Measurements from ENCODE around the gene ATP6V1E1. TPM values are rescaled to one million over a fixed set of nuclear protein-coding genes. Genes with fewer than 3 reads are reported as not detected.
"Not testable (repeated sequence)": the region's sequence is repeated elsewhere in the genome, so short reads cannot be mapped to it uniquely, and the experiment has no call there.

The ATP6V1E1 gene
- 99.2 TPM for polyA plus RNA-seq (2013, experiment 1 of 2)
- polyA plus RNA-seq (2013, experiment 2 of 2) = 97.1 TPM

GRCh38 chr22:17628406-17629172 is at the start of gene ATP6V1E1:
ATP6V1E1 (minus strand) TSS chr22:17628749; CDS start chr22:17628635, 114 bp downstream.
- Histone ChIP-seq H3K56ac (ENCODE audit: low read length) (peak within 1 kb of the TSS; percentile 99), H3K27me3 (ENCODE audit: insufficient read depth, low read length, poor library complexity) (no peaks in the 10 kb centered on the region), H2AK5ac (ENCODE audit: low read length) (no peak within 1 kb of the TSS), H3K4me1 (ENCODE audit: control insufficient read depth, low read depth, low read length) (no peaks in the 10 kb centered on the region), H3K4ac (ENCODE audit: low read depth, low read length) (peak within 1 kb of the TSS; percentile 48), H3K27ac (ENCODE audit: low read depth, low read length) (peak within 1 kb of the TSS; percentile 84), H2BK120ac (ENCODE audit: low read depth, low read length) (no peak within 1 kb of the TSS), H3K23ac (ENCODE audit: low read length) (peak within 1 kb of the TSS; percentile 59), H3K4me3 (ENCODE audit: low read length) (peak within 1 kb of the TSS; percentile 98), H4K5ac (ENCODE audit: low read length) (peak within 1 kb of the TSS; percentile 68), H2BK5ac (ENCODE audit: low read length) (peak within 1 kb of the TSS; percentile 50), H3K9ac (ENCODE audit: low read length) (peak within 1 kb of the TSS; percentile 98), H3K36me3 (ENCODE audit: control insufficient read depth, insufficient read depth, low read length) (no peaks in the 10 kb centered on the region), H4K8ac (ENCODE audit: low read depth, low read length) (peak within 1 kb of the TSS; percentile 86), H3K79me1 (ENCODE audit: low read length) (peaks cover 6% of the 10 kb centered on the region), H3K4me2 (ENCODE audit: low read length) (peak within 1 kb of the TSS; percentile 91), H2BK15ac (replicated peaks; ENCODE audit: low read depth) (no peak within 1 kb of the TSS), H3K18ac (ENCODE audit: low read length) (peak within 1 kb of the TSS; percentile 40), H3K79me2 (ENCODE audit: control insufficient read depth, insufficient read depth, low read length) (peaks cover 16% of the 10 kb centered on the region)
- DNase-seq = peak; percentile 99
- no CpG with 5 or more reads among the region's 45 CpGs for WGBS (ENCODE audit: extremely low coverage, insufficient coverage, low lambda C conversion rate)

- Histone ChIP-seq H3K4me2 (ENCODE audit: low read length) (no peak overlapping the region), H4K5ac (ENCODE audit: low read length) (no peak overlapping the region), H2AK5ac (ENCODE audit: low read length) (no peak overlapping the region), H2BK120ac (ENCODE audit: low read depth, low read length) (no peak overlapping the region), H3K23ac (ENCODE audit: low read length) (no peak overlapping the region), H3K79me1 (ENCODE audit: low read length) (peaks cover 3% of the 10 kb centered on the region), H4K8ac (ENCODE audit: low read depth, low read length) (no peak overlapping the region), H3K4ac (ENCODE audit: low read depth, low read length) (no peak overlapping the region), H3K27ac (ENCODE audit: low read depth, low read length) (no peak overlapping the region), H2BK5ac (ENCODE audit: low read length) (no peak overlapping the region), H3K36me3 (ENCODE audit: control insufficient read depth, insufficient read depth, low read length) (peaks cover 2% of the 10 kb centered on the region), H3K4me3 (ENCODE audit: low read length) (no peak overlapping the region), H3K56ac (ENCODE audit: low read length) (no peak overlapping the region), H3K18ac (ENCODE audit: low read length) (no peak overlapping the region), H3K4me1 (ENCODE audit: control insufficient read depth, low read depth, low read length) (peaks cover 5% of the 10 kb centered on the region), H3K27me3 (ENCODE audit: insufficient read depth, low read length, poor library complexity) (no peaks in the 10 kb centered on the region), H3K79me2 (ENCODE audit: control insufficient read depth, insufficient read depth, low read length) (peaks cover 3% of the 10 kb centered on the region), H3K9ac (ENCODE audit: low read length) (no peak overlapping the region), H2BK15ac (replicated peaks; ENCODE audit: low read depth) (no peak overlapping the region)
- DNase-seq = no peak
- WGBS (ENCODE audit: extremely low coverage, insufficient coverage, low lambda C conversion rate) = no CpG with 5 or more reads among the region's 1 CpG
Observed at GRCh38 chr22:17675584-17675983, 47.0 kb upstream of the ATP6V1E1 start.

- H2BK120ac ChIP-seq (ENCODE audit: low read depth, low read length) = no peak overlapping the region
- no peak overlapping the region for H3K4me3 ChIP-seq (ENCODE audit: low read length)
- no peak overlapping the region for H3K9ac ChIP-seq (ENCODE audit: low read length)
- no peak overlapping the region for H4K8ac ChIP-seq (ENCODE audit: low read depth, low read length)
- no peak overlapping the region for H3K18ac ChIP-seq (ENCODE audit: low read length)
- H3K27ac ChIP-seq (ENCODE audit: low read depth, low read length) = no peak overlapping the region
- peaks cover 2% of the 10 kb centered on the region for H3K79me1 ChIP-seq (ENCODE audit: low read length)
- H3K27me3 ChIP-seq (ENCODE audit: insufficient read depth, low read length, poor library complexity) = no peaks in the 10 kb centered on the region
- no peak overlapping the region for H3K4ac ChIP-seq (ENCODE audit: low read depth, low read length)
- no peak overlapping the region for H2AK5ac ChIP-seq (ENCODE audit: low read length)
- no peak overlapping the region for H3K56ac ChIP-seq (ENCODE audit: low read length)
- no peak for DNase-seq
- H3K36me3 ChIP-seq (ENCODE audit: control insufficient read depth, insufficient read depth, low read length) = peaks cover 2% of the 10 kb centered on the region
- H3K23ac ChIP-seq (ENCODE audit: low read length) = no peak overlapping the region
- peaks cover 5% of the 10 kb centered on the region for H3K4me1 ChIP-seq (ENCODE audit: control insufficient read depth, low read depth, low read length)
- H3K79me2 ChIP-seq (ENCODE audit: control insufficient read depth, insufficient read depth, low read length) = peaks cover 3% of the 10 kb centered on the region
- H3K4me2 ChIP-seq (ENCODE audit: low read length) = no peak overlapping the region
- H2BK15ac ChIP-seq (replicated peaks; ENCODE audit: low read depth) = no peak overlapping the region
- no peak overlapping the region for H2BK5ac ChIP-seq (ENCODE audit: low read length)
- H4K5ac ChIP-seq (ENCODE audit: low read length) = no peak overlapping the region
- WGBS (ENCODE audit: extremely low coverage, insufficient coverage, low lambda C conversion rate) = 100% methylated on average over 1 of the region's 7 CpGs
Observed at GRCh38 chr22:17674152-17674551, 45.6 kb upstream of the ATP6V1E1 start.

GRCh38 chr22:17672417-17672991 is 44.0 kb upstream of the ATP6V1E1 start:
- no peak for DNase-seq
- H2BK120ac ChIP-seq (ENCODE audit: low read depth, low read length) = no peak overlapping the region
- H3K4me1 ChIP-seq (ENCODE audit: control insufficient read depth, low read depth, low read length) = no peaks in the 10 kb centered on the region
- no CpG with 5 or more reads among the region's 2 CpGs for WGBS (ENCODE audit: extremely low coverage, insufficient coverage, low lambda C conversion rate)
- H4K8ac ChIP-seq (ENCODE audit: low read depth, low read length) = no peak overlapping the region
- peaks cover 2% of the 10 kb centered on the region for H3K36me3 ChIP-seq (ENCODE audit: control insufficient read depth, insufficient read depth, low read length)
- H2BK15ac ChIP-seq (replicated peaks; ENCODE audit: low read depth) = no peak overlapping the region
- no peak overlapping the region for H3K27ac ChIP-seq (ENCODE audit: low read depth, low read length)
- H3K18ac ChIP-seq (ENCODE audit: low read length) = no peak overlapping the region
- H3K23ac ChIP-seq (ENCODE audit: low read length) = no peak overlapping the region
- H2BK5ac ChIP-seq (ENCODE audit: low read length) = no peak overlapping the region
- no peak overlapping the region for H3K4me2 ChIP-seq (ENCODE audit: low read length)
- H3K4ac ChIP-seq (ENCODE audit: low read depth, low read length) = no peak overlapping the region
- no peak overlapping the region for H3K9ac ChIP-seq (ENCODE audit: low read length)
- H4K5ac ChIP-seq (ENCODE audit: low read length) = no peak overlapping the region
- no peak overlapping the region for H3K4me3 ChIP-seq (ENCODE audit: low read length)
- no peak overlapping the region for H3K56ac ChIP-seq (ENCODE audit: low read length)
- H3K27me3 ChIP-seq (ENCODE audit: insufficient read depth, low read length, poor library complexity) = no peaks in the 10 kb centered on the region
- H3K79me1 ChIP-seq (ENCODE audit: low read length) = peaks cover 2% of the 10 kb centered on the region
- H3K79me2 ChIP-seq (ENCODE audit: control insufficient read depth, insufficient read depth, low read length) = peaks cover 3% of the 10 kb centered on the region
- no peak overlapping the region for H2AK5ac ChIP-seq (ENCODE audit: low read length)

- not testable (repeated sequence) for H3K27ac ChIP-seq (ENCODE audit: low read depth, low read length); H3K18ac ChIP-seq (ENCODE audit: low read length); H2AK5ac ChIP-seq (ENCODE audit: low read length); H3K36me3 ChIP-seq (ENCODE audit: control insufficient read depth, insufficient read depth, low read length); H3K4me3 ChIP-seq (ENCODE audit: low read length); H3K79me1 ChIP-seq (ENCODE audit: low read length); H4K5ac ChIP-seq (ENCODE audit: low read length); H4K8ac ChIP-seq (ENCODE audit: low read depth, low read length); H3K4ac ChIP-seq (ENCODE audit: low read depth, low read length); H2BK5ac ChIP-seq (ENCODE audit: low read length); H3K79me2 ChIP-seq (ENCODE audit: control insufficient read depth, insufficient read depth, low read length); H3K56ac ChIP-seq (ENCODE audit: low read length); H3K4me2 ChIP-seq (ENCODE audit: low read length); H2BK15ac ChIP-seq (replicated peaks; ENCODE audit: low read depth); H3K23ac ChIP-seq (ENCODE audit: low read length); DNase-seq; H3K27me3 ChIP-seq (ENCODE audit: insufficient read depth, low read length, poor library complexity); H3K9ac ChIP-seq (ENCODE audit: low read length); H2BK120ac ChIP-seq (ENCODE audit: low read depth, low read length); H3K4me1 ChIP-seq (ENCODE audit: control insufficient read depth, low read depth, low read length)
- WGBS (ENCODE audit: extremely low coverage, insufficient coverage, low lambda C conversion rate) = no CpG with 5 or more reads among the region's 10 CpGs
Observed at GRCh38 chr22:17671521-17672092, 43.1 kb upstream of the ATP6V1E1 start.
